A673 (cell line): ENCODE data around the gene MRTFA. TPM values are rescaled to one million over a fixed set of nuclear protein-coding genes. Genes with fewer than 3 reads are reported as not detected.

Source experiments
- BruUV-seq: library from RNA; stranded (reverse); fragments of 400-500 nt; replicated peaks from 2 replicates; lab custom pipeline; 2021; lab: Mats Ljungman, UMichigan
- CTCF ChIA-PET: fragments of 300-600 bp; sonication (Branson Sonifier 250); formaldehyde crosslinking; loops from one replicate; lab custom pipeline; 2022; ENCODE audit warnings: antibody characterized with exemption; lab: Charles Lee
- POLR2A ChIA-PET: fragments of 300-600 bp; sonication (Branson Sonifier 250); formaldehyde crosslinking; loops from one replicate; lab custom pipeline; 2022; ENCODE audit warnings: antibody characterized with exemption; ENCODE audit not compliant: low non-redundant PET; lab: Charles Lee
- DNase-seq: peaks from one replicate; pipeline ENCODE4 v3.0.0-alpha.2; 2015; ENCODE audit warnings: low spot score
- H3K27ac ChIP-seq: fragments of 200-600 bp; sonication (generic); 2 replicates; pipeline ENCODE4 v1.5.1; 2016; ENCODE audit warnings: mixed run types, low read depth, mild to moderate bottlenecking, mixed read lengths, antibody characterized with exemption, low read length; ENCODE audit not compliant: poor library complexity, severe bottlenecking
- H3K27me3 ChIP-seq: fragments of 200-600 bp; sonication (generic); replicated peaks from 2 replicates; pipeline ENCODE4 v1.6.1; 2017; ENCODE audit warnings: mixed run types, low read depth, mild to moderate bottlenecking, mixed read lengths, antibody characterized with exemption, low read length; ENCODE audit not compliant: insufficient read depth, poor library complexity
- H3K36me3 ChIP-seq: fragments of 200-600 bp; sonication (generic); 2 replicates; pipeline ENCODE4 v1.6.1; 2016; ENCODE audit warnings: mixed run types, mild to moderate bottlenecking, mixed read lengths, antibody characterized with exemption, low read length; ENCODE audit not compliant: insufficient read depth, poor library complexity, severe bottlenecking
- H3K4me1 ChIP-seq: fragments of 200-600 bp; sonication (generic); 2 replicates; pipeline ENCODE4 v1.6.1; 2017; ENCODE audit warnings: mixed run types, mild to moderate bottlenecking, mixed read lengths, antibody characterized with exemption, low read length; ENCODE audit not compliant: insufficient read depth, poor library complexity, severe bottlenecking
- H3K4me3 ChIP-seq: fragments of 200-600 bp; sonication (generic); 2 replicates; pipeline ENCODE4 v1.5.1; 2016; ENCODE audit warnings: low read depth, mixed run types, mild to moderate bottlenecking, mixed read lengths, low read length; ENCODE audit not compliant: poor library complexity, severe bottlenecking
- H3K9me3 ChIP-seq: fragments of 200-600 bp; sonication (generic); 2 replicates; pipeline ENCODE4 v1.6.1; 2016; ENCODE audit warnings: mixed run types, low read depth, mild to moderate bottlenecking, mixed read lengths, antibody characterized with exemption, low read length; ENCODE audit not compliant: poor library complexity, severe bottlenecking
- CTCF ChIP-seq: fragments of 300-800, 200-600 bp; sonication (generic); conservative IDR thresholded peaks from 2 replicates; pipeline ENCODE4 v1.5.1; 2017; ENCODE audit warnings: low read depth, mild to moderate bottlenecking, antibody characterized with exemption, low read length, moderate library complexity, mixed read lengths
- EZH2 ChIP-seq: fragments of 200-600 bp; sonication (generic); IDR thresholded peaks from 2 replicates; pipeline ENCODE4 v1.6.1; 2017; ENCODE audit warnings: borderline replicate concordance, low read depth, mild to moderate bottlenecking, mixed read lengths, antibody characterized with exemption, low read length; ENCODE audit not compliant: poor library complexity, severe bottlenecking
- intact Hi-C: fragments of 100-400 bp; cut with micrococcal nuclease; formaldehyde crosslinking; loops from one replicate; pipeline ENCODE4 v1.10.0; 2022; ENCODE audit not compliant: unreplicated experiment
- total RNA-seq: library from RNA; stranded (reverse); gene quantifications from 2 replicates; pipeline ENCODE4 v1.2.3, GENCODE V29; 2021

Gene MRTFA
- total RNA-seq, 1 experiment from 2014 or later = 35.8 TPM

- Histone ChIP-seq H3K36me3 (peaks cover 4% of the 10 kb centered on the region), H3K9me3 (peaks cover 10% of the 10 kb centered on the region), H3K4me1 (no peaks in the 10 kb centered on the region), H3K27ac (no peak overlapping the region), H3K4me3 (no peak overlapping the region), H3K27me3 (no peaks in the 10 kb centered on the region)
- BruUV-seq = no TSS peak
- DNase-seq = no peak
- no peak for TF ChIP-seq CTCF
- no peak for TF ChIP-seq EZH2
- CTCF ChIA-PET = no interaction called here
- intact Hi-C loops = no loop called here
- POLR2A ChIA-PET = no interaction called here
Observed at GRCh38 chr22:40567106-40567505, 69.4 kb downstream of the MRTFA start.

- no peak for TF ChIP-seq EZH2
- TF ChIP-seq CTCF = no peak
- intact Hi-C loops = no loop called here
- H3K4me3 ChIP-seq = no peak overlapping the region
Observed at GRCh38 chr22:40560994-40561515, 75.5 kb downstream of the MRTFA start.

GRCh38 chr22:40560551-40560950 lies 76.0 kb downstream of the MRTFA start:
- no TSS peak for BruUV-seq
- Histone ChIP-seq H3K27ac (no peak overlapping the region), H3K27me3 (no peaks in the 10 kb centered on the region), H3K4me1 (peaks cover 16% of the 10 kb centered on the region), H3K9me3 (no peaks in the 10 kb centered on the region), H3K36me3 (no peaks in the 10 kb centered on the region), H3K4me3 (no peak overlapping the region)
- peak; percentile 12 for DNase-seq
- TF ChIP-seq CTCF (no peak), EZH2 (no peak)
- ChIA-PET POLR2A (no interaction called here), CTCF (interaction anchor here (0.8 kb wide), 1 partner anchor 36 kb away, joined by 11 read pairs; no protein-coding TSS in a partner anchor)
- intact Hi-C loops = no loop called here

More at GRCh38 chr22:40560994-40561515, 75.5 kb downstream of the MRTFA start:
- Histone ChIP-seq H3K27ac (no peak overlapping the region), H3K27me3 (no peaks in the 10 kb centered on the region), H3K9me3 (no peaks in the 10 kb centered on the region), H3K4me1 (peaks cover 16% of the 10 kb centered on the region), H3K36me3 (no peaks in the 10 kb centered on the region)
- POLR2A ChIA-PET = no interaction called here
- DNase-seq = no peak
- CTCF ChIA-PET = interaction anchor here (0.8 kb wide), 1 partner anchor 36 kb away, joined by 11 read pairs; no protein-coding TSS in a partner anchor
- BruUV-seq = no TSS peak
